ENCODE results near the gene CKB. TPM values are rescaled to one million over a fixed set of nuclear protein-coding genes. Genes with fewer than 3 reads are reported as not detected.
A peak's percentile ranks its signal among the peaks of the same experiment; 100 is the strongest.
"Not testable (repeated sequence)": the region's sequence is repeated elsewhere in the genome, so short reads cannot be mapped to it uniquely, and the experiment has no call there.

Gene CKB
- total RNA-seq, 2 donors from 2014 or later = 4.5 to 13.4 TPM

DNA sequence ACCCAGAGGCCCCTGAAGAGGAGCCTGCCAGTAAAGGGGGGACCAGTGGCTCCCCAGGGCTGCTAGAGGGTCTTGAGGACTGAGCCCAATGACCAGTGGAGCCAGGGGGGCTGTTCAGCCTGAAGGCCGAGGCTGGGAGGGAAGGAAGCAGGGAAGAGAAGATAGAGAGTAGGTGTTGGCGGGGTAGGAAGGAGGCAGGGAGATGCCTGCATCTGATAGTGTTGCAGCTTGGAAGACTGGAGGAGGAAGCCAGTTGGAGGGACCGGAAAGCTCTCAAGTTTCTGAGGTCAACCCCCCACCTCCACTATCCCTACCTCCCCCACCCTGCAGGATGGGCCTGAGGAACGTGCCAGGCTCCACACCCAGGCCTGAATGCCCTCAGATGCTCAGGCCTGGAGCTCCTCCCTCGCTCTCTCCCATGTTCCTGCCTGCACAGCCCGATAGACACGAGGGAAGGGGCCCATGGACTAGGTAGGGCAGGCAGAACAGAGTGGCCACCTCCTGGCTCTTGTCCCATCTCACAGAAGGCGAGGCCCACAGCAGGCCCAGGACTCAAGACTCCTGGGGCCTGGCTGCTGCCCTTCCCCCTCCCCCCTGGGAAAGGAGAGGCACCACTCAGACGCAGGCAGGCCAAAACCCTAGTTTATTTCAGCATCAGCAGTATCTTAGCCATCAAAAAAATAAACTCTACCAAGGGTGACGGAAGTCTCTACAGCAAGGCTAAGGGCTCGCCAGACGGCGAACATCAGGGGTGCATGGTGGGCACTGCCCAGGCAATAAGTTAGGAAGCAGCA, 3.4 kb downstream of the CKB start:
- Mint-ChIP-seq H3K36me3 (ENCODE audit: low read depth) (no peaks in the 10 kb centered on the region), H3K4me1 (peaks cover 5% of the 10 kb centered on the region), H3K9me3 (no peaks in the 10 kb centered on the region), H3K4me3 (peak overlapping the region; percentile 22), H3K27ac (no peak overlapping the region), H3K27me3 (no peaks in the 10 kb centered on the region)
- ATAC-seq (replicated peaks) = no peak

DNA sequence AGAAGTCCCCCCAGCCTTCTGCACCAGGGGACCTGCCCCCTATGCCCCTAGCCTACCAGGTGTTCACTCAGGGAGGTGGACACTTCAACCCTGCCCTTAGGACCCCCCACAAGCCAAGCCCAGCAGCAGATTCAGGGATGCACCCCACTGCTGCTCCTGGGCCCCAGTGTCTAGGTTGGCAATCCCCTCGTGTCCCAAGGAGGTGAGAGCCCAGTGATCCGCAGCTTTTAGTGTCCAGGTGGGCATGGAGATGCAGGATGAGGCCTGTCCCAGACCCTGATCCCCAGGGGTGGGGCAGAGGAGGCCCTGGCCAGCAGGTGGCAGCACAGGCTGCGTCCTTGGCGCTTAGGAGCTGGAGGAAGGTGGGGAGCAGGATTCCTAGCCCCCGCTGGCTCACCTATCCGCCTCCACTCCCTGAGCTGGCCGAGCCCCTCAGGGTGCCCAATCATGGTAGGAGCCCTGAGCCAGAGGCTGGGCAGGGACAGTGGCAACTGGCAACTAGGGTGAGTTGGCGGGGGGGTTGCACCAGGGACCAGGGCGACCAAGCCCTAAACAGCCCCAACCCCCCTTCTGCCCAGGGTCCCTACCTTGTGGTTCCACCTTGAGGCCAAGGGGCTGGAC, 4.1 kb downstream of the CKB start:
- Mint-ChIP-seq H3K36me3 (ENCODE audit: low read depth) (no peaks in the 10 kb centered on the region), H3K4me3 (no peak overlapping the region), H3K4me1 (peaks cover 5% of the 10 kb centered on the region), H3K9me3 (no peaks in the 10 kb centered on the region), H3K27me3 (no peaks in the 10 kb centered on the region), H3K27ac (no peak overlapping the region)
- peak; percentile 52 for ATAC-seq (replicated peaks)

DNA sequence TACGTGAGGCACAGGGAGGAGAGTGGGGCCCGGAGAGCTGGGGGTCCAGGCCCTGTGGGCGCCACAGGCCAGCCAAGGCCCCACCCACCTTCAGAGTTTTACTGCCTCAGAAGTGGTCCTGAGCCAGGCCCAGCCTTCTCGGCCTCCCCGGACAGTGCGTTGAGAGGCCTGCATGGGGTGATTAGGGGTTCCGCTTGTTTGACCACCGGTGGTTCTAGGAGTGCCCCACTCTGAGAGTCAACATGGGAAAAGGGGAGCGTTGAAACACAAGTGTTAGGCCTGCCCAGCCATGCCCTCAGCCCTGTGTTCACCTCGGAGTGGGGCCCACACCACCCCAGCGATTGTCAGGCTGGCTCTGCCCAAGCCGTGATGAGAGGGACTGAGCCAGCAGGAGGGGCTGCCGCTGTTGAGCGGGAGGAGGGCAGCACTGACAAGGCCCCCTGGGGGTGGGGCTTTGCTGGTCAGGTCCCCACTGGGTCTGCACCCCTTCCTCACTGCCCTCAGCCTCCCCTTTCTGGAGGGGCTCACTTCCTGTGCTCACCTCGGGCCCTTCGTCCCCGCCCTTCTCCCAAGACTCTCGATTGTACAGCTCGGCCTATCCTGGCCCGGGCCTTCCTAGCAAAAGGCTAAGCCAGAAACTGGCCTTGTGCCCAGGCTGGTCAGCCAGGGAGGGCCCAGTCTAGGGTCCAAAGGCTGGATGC, 4.8 kb downstream of the CKB start:
- no peaks in the 10 kb centered on the region for H3K27me3 Mint-ChIP-seq

DNA sequence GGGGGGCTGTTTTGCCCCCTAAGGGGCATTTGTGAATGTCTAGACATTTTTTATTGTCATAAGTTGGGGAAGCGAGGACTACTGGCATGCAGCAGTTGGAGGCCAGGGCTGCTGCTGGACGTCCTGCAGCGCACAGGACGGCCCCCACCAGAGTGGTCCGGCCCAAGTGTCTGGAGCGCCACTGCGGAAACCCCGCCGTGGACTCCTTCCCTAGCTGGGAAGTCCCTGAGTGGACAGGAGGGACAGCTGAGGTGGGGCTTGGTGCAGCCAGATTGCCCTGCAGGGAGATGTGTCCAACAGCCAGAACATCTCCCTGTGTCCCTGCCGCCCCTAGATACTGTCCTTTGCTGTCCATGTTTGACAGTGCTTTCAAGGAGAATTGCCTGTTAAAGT, 5.5 kb downstream of the CKB start:
- no peak overlapping the region for H3K27ac Mint-ChIP-seq
- no peaks in the 10 kb centered on the region for H3K36me3 Mint-ChIP-seq (ENCODE audit: low read depth)
- peaks cover 5% of the 10 kb centered on the region for H3K4me1 Mint-ChIP-seq
- no peak overlapping the region for H3K4me3 Mint-ChIP-seq
- ATAC-seq (replicated peaks) = no peak
- no peaks in the 10 kb centered on the region for H3K9me3 Mint-ChIP-seq
- no peaks in the 10 kb centered on the region for H3K27me3 Mint-ChIP-seq

More for the DNA sequence above, 4.8 kb downstream of the CKB start:
- no peaks in the 10 kb centered on the region for H3K36me3 Mint-ChIP-seq (ENCODE audit: low read depth)
- H3K9me3 Mint-ChIP-seq = no peaks in the 10 kb centered on the region
- H3K4me1 Mint-ChIP-seq = peaks cover 5% of the 10 kb centered on the region
- no peak overlapping the region for H3K27ac Mint-ChIP-seq
- H3K4me3 Mint-ChIP-seq = no peak overlapping the region
- ATAC-seq (replicated peaks) = no peak

DNA sequence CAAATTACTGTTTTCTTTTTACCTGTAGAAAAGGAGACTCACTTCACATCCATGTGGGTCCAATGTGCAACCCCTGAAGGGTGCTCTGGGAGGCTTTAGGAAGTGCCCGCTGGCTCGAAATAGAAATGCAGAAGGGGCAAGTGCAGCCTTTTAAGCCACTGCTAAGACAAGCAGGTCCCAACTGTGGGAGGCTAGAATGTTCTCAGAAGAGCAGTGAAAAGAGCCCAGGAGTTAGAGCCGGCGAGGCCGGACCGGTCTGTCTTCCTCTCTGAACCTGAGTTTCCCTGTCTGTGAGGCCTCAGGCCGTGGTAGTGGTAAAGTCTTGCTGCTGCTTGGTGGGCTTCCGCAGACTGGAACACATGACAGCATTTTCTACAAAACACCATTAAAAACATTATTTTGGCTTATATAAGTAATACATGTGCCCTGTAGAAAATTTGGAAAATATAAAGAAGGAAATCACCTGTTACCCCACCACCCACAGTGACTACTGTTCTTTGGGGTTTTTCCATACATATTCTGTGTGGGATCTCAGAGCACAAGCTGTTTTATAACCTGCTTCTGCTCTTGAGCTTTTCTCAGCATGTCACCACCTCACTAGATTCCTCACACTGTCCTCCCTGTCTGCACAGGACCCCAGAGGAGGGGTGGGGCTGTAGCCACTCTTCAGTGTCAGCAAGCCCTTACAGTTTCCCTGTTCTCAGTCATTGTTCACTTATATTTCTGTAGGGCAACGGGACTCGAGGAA, 6.0 kb downstream of the CKB start:
- H3K36me3 Mint-ChIP-seq (ENCODE audit: low read depth) = no peaks in the 10 kb centered on the region
- H3K9me3 Mint-ChIP-seq = no peaks in the 10 kb centered on the region
- peak overlapping the region; percentile 23 for H3K27ac Mint-ChIP-seq
- no peaks in the 10 kb centered on the region for H3K27me3 Mint-ChIP-seq
- no peak for ATAC-seq (replicated peaks)
- H3K4me1 Mint-ChIP-seq = peaks cover 5% of the 10 kb centered on the region
- H3K4me3 Mint-ChIP-seq = no peak overlapping the region

DNA sequence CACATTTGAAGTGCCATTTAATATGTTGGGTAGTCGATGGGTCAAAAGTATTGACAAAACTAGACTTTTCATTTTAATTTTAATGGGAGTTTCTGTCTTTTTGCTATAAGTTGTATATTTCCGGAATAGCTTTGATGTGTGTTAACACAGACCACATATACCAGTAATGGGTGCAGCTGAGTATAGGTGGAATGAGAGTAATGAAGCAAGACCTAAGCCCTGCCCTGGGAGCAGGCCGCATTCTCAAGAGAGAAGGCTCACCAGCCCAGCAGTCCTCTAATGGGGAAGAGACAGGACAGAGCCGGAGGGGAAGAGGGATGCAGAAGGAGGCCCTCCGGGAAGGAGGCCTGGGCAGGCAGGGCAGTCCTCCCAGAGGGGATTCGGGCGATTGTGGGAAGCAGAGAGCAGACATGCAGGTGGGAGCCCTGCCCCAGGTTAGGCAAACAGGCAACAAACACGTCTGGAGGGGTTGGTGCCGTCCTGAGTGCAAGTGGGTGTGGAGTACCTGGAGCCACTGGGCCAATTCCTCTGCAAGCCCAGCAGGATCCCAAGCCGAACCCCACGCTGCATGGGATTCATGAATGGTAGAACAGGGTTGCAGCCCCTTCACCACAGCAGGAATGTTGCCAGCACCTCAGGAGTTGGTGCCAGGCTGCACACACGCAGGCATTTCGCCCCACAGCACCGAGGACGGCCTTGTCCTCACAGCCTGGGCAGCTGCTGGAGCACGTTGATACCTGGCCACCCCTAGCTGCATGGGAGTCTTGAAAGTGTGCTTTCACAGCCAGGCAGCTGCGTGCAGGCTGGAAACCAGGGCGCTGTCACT, 7.8 kb downstream of the CKB start:
- H3K4me1 Mint-ChIP-seq = peaks cover 5% of the 10 kb centered on the region
- no peak overlapping the region for H3K4me3 Mint-ChIP-seq
- H3K27ac Mint-ChIP-seq = no peak overlapping the region
- no peak for ATAC-seq (replicated peaks)
- no peaks in the 10 kb centered on the region for H3K27me3 Mint-ChIP-seq
- peaks cover 17% of the 10 kb centered on the region for H3K36me3 Mint-ChIP-seq (ENCODE audit: low read depth)
- no peaks in the 10 kb centered on the region for H3K9me3 Mint-ChIP-seq

DNA sequence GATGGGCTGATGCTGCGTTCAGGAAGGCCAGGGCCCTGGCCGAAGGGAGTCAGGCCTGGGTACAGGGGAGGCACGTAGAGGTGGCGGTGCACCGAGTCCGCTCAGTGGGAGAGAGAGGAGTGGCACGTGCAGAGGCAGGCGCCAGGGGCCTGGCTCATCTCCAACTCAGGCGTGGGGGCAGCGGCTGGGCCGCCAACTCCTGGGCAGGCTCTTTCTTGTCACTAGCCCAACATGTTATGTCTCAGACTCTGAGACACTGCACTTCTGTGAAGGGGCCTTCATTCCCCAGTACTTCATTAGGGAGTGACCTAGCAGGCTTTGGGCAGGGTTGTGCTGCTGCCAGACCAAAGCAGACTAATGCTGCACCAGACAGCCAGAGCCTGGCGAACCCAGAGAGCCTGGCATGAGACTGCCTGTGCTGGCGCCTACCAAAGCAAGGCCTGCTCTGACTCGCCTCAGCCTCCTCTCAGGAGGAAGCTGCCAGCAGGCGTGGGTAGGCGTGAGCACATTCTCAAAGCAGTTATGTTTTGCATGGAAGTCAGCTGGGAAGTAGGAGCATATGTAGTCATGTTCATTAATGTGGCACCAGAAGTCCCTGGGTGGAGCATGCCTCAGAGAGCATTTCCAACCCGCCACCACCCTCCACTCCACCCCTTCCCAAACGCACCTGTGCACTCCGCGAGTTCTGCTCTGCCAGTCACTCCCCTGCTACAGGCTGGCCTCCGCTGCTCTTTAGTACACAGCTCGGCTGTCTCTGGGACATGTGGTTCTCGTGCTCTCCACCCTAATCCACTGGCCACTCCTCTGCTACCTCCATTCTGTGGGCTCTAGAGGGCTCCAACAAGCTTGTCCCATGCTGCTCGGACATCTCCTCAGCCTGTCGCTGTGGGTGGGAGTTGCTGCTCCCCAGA, 9.7 kb downstream of the CKB start:
- H3K9me3 Mint-ChIP-seq = no peaks in the 10 kb centered on the region
- H3K4me3 Mint-ChIP-seq = no peak overlapping the region
- H3K27me3 Mint-ChIP-seq = no peaks in the 10 kb centered on the region
- peaks cover 4% of the 10 kb centered on the region for H3K4me1 Mint-ChIP-seq
- ATAC-seq (replicated peaks) = no peak
- no peak overlapping the region for H3K27ac Mint-ChIP-seq
- H3K36me3 Mint-ChIP-seq (ENCODE audit: low read depth) = peaks cover 32% of the 10 kb centered on the region

DNA sequence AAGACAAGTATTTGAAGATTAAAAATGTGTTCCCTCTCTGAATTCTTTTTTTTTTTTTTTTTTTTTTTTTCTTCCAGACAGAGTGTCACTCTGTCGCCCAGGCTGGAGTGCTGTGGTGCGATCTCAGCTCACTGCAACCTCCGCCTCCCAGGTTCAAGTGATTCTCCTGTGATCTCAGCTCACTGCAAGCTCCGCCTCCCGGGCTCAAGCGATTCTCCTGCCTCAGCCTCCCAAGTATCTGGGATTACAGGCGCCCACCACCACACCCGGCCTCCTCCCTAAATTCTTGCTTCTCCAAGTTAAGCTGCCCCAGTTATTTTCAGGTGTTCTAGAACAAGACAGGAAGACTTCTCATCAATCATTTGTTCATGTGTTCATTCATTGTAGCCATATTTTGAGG, 10.4 kb downstream of the CKB start:
- not testable (repeated sequence) for H3K4me1 Mint-ChIP-seq, H3K27ac Mint-ChIP-seq

DNA sequence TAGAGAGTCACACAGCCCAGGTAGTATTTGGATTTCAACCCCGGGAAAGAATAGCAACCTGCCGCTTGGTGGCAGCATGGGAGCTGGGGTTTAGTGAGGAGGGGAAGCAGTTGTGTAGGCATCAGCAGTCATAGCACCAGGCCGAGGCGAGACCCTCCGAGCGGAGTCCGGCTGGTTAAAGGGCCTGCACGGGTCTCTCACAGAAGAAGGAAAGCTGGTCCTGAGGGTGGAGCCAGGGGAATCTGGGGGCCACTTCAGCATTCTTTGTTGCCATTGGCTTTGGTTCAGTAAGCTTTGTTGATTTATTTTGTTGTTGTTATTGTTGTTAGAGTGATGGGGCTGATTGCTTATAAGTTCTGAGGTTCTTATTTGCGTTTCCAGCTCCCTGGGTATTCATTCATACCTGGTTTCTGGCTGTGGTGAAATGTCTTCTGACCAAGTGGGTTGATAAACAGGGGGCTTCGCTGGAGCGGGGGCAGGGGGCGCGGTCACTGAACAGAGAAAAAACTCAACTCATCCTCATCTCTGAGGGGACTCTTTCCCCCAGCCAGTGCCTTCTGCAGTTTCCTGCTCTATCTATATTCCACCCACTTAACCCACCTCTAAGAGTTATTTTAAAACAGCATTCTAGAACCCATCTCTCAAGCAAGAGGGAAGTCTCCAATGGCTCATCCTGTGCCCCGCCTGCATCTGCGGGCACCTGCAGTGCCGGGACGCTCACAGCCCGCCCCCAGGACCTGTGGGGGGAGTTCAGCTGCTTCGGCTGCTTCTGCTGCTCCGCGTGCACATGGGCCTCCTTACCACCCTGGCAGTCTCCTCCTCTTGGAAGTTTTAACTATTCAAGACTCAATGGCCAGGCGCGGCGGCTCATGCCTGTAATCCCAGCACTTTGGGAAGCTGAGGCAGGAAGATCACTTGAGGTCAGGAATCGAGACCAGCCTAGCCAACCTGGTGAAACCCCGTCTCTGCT, 11.6 kb downstream of the CKB start:
- Mint-ChIP-seq H3K9me3 (no peaks in the 10 kb centered on the region), H3K27ac (no peak overlapping the region), H3K27me3 (no peaks in the 10 kb centered on the region), H3K4me3 (no peak overlapping the region), H3K36me3 (ENCODE audit: low read depth) (peaks cover 52% of the 10 kb centered on the region), H3K4me1 (peaks cover 4% of the 10 kb centered on the region)
- no peak for ATAC-seq (replicated peaks)

More for the DNA sequence above, 10.4 kb downstream of the CKB start:
- H3K36me3 Mint-ChIP-seq (ENCODE audit: low read depth) = peaks cover 40% of the 10 kb centered on the region
- H3K9me3 Mint-ChIP-seq; H3K4me3 Mint-ChIP-seq; H3K27me3 Mint-ChIP-seq; ATAC-seq (replicated peaks): not testable (repeated sequence)

DNA sequence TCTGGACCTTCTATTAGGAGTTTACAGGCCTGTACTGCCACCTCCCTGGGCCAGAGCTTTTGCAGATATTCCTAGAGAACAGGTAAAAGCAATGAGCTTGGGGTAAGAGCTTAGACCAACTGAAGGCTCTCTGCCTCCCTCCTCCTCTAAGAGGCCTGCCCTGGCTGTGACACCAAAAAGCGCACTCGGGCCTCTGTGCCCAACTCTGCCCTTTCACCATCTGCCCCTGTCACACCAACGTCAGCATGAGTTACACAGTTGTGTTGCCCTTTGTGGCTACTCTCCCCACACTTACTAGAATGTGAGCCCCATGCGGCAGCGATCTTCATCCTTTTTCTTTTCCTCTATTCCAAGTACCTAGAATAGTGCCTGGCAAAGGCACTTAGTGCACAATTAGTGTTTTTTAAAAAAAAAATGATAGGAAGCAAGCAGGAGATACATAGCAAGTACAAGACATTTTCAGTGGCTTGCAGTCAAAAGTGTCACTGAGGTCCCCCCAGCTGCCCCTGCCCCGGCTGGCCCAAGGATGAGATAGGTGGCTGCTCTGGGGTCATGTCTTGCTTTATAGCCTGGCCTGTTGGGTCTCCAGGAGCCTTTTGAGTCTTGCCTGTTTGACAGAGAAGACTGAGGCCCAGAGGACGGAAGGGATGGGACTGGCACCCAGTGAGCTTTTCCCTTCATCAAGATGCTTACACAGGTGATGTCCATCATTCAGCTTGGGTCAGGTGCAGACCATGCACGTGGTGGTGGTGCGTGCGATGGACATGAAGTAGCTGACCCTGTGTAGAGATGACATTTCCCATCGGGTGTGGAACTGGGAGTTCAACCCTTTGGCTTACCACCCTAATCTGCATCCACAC, 12.5 kb downstream of the CKB start:
- no peaks in the 10 kb centered on the region for H3K9me3 Mint-ChIP-seq
- peaks cover 9% of the 10 kb centered on the region for H3K4me1 Mint-ChIP-seq

DNA sequence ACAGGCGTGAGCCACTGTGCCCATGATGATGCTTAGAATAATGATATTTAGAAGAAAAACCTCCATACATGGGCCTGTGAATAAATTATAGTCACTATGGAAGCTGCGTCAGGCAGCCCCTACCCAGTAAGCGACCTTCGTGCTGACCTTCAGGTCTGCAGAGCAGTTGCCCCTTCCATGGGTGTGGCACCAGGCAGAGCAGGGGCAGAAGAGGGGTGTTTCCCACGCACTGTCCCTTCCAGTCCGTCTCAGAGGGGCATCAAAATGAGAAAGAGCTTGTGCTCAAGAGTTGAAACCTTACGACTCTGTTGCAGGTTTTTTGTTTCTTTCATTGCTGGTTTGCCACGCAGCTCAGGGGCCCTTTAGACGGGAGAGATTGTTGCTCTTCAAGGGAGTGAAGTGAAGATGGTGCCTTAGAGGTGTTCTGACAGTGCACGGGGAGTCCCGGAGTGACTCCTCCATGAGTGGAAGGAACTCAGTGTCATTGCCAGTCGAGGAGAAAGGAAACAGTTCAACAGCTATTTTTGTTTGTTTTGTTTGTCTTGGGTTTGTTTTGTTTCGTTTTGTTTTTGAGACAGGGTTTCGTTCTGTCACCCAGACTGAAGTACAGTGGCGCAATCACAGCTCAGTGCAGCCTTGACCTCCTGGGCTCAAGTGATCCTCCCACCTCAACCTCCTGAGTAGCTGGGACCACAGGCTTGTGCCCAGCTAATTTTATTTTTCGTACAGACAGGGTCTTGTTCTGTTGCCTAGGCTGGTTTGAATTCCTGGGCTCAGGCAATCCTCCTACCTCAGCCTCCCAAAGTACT, 13.9 kb downstream of the CKB start:
- Mint-ChIP-seq H3K27ac (no peak overlapping the region), H3K4me1 (peaks cover 12% of the 10 kb centered on the region), H3K9me3 (no peaks in the 10 kb centered on the region), H3K4me3 (no peak overlapping the region), H3K36me3 (ENCODE audit: low read depth) (peaks cover 74% of the 10 kb centered on the region), H3K27me3 (no peaks in the 10 kb centered on the region)
- ATAC-seq (replicated peaks) = no peak

More for the DNA sequence above, 12.5 kb downstream of the CKB start:
- no peak overlapping the region for H3K4me3 Mint-ChIP-seq
- H3K27ac Mint-ChIP-seq = peak overlapping the region; percentile 32
- ATAC-seq (replicated peaks) = no peak
- H3K36me3 Mint-ChIP-seq (ENCODE audit: low read depth) = peaks cover 61% of the 10 kb centered on the region
- H3K27me3 Mint-ChIP-seq = no peaks in the 10 kb centered on the region
